SU-DHL-6 (cell line): ENCODE data around the gene SLCO3A1.

ENCODE experiments used
- H2AFZ ChIP-seq: fragments of 200-600 bp; sonication (generic); 2 replicates; pipeline ENCODE4 v1.6.1; 2014; ENCODE audit warnings: low read depth, mild to moderate bottlenecking, moderate library complexity, mixed read lengths, antibody characterized with exemption, low read length; ENCODE audit not compliant: severe bottlenecking
- H3F3A ChIP-seq: fragments of 200-600 bp; shearing (Covaris generic); 2 replicates; pipeline ENCODE4 v1.6.0; 2016; ENCODE audit warnings: antibody characterized with exemption, mild to moderate bottlenecking; ENCODE audit not compliant: insufficient read depth
- H3K27ac ChIP-seq: fragments of 200-600 bp; sonication (generic); 2 replicates; pipeline ENCODE4 v1.5.1; 2016; ENCODE audit warnings: low read depth, mild to moderate bottlenecking, low read length, moderate library complexity, mixed read lengths
- H3K27me3 ChIP-seq: fragments of 200-600 bp; sonication (generic), shearing (Covaris generic); 2 replicates; pipeline ENCODE4 v1.6.0; 2014; ENCODE audit warnings: mild to moderate bottlenecking, low read length
- H3K36me3 ChIP-seq: fragments of 200-600 bp; sonication (generic); 2 replicates; pipeline ENCODE4 v1.6.1; 2014; ENCODE audit warnings: mild to moderate bottlenecking, low read length, mixed read lengths
- H3K4me2 ChIP-seq: fragments of 300-600, 200-600 bp; shearing (Covaris generic), sonication (generic); 2 replicates; pipeline ENCODE4 v1.6.0; 2014; ENCODE audit warnings: low read length, low read depth, mild to moderate bottlenecking; ENCODE audit not compliant: poor library complexity, severe bottlenecking
- H3K4me3 ChIP-seq: fragments of 200-600 bp; sonication (generic); 2 replicates; pipeline ENCODE4 v1.5.1; 2014; ENCODE audit warnings: antibody characterized with exemption, low read length, mild to moderate bottlenecking, mixed read lengths; ENCODE audit not compliant: insufficient read depth, poor library complexity, severe bottlenecking
- H3K79me2 ChIP-seq: fragments of 200-600 bp; sonication (generic); 2 replicates; pipeline ENCODE4 v1.6.1; 2014; ENCODE audit warnings: mild to moderate bottlenecking, low read length, moderate library complexity; ENCODE audit not compliant: insufficient read depth
- H3K9ac ChIP-seq: fragments of 200-600 bp; sonication (generic); 2 replicates; pipeline ENCODE4 v1.7.0; 2014; ENCODE audit warnings: mild to moderate bottlenecking, low read length
- H3K9me2 ChIP-seq: fragments of 200-600 bp; sonication (generic); replicated peaks from 2 replicates; pipeline ENCODE4 v1.6.1; 2014; ENCODE audit warnings: low read length; ENCODE audit not compliant: insufficient read depth
- H3K9me3 ChIP-seq: fragments of 200-600 bp; sonication (generic); 2 replicates; pipeline ENCODE4 v1.6.1; 2014; ENCODE audit warnings: low read length, mixed read lengths; ENCODE audit not compliant: insufficient read depth
- H4K20me1 ChIP-seq: fragments of 200-600 bp; sonication (generic); 2 replicates; pipeline ENCODE4 v1.6.1; 2014; ENCODE audit warnings: low read depth, mild to moderate bottlenecking, antibody characterized with exemption, low read length, moderate library complexity, mixed read lengths
- CTCF ChIP-seq: fragments of 200-600 bp; sonication (generic); IDR thresholded peaks from one replicate; pipeline ENCODE4 v1.5.1; 2017; ENCODE audit warnings: antibody characterized with exemption, mild to moderate bottlenecking, low read length, moderate library complexity; ENCODE audit not compliant: insufficient read depth, poor library complexity, severe bottlenecking
- EZH2phosphoT487 ChIP-seq: fragments of 200-600 bp; sonication (generic), shearing (Covaris generic); conservative IDR thresholded peaks from 2 replicates; pipeline ENCODE4 v1.6.1; 2018; ENCODE audit warnings: mild to moderate bottlenecking, antibody characterized with exemption, low read length, moderate library complexity, mixed read lengths

Gene SLCO3A1

GRCh38 chr15:92157666-92158298, 304.3 kb downstream of the SLCO3A1 start:
- TF ChIP-seq EZH2phosphoT487 = no peak
- no peak for TF ChIP-seq CTCF
- Histone ChIP-seq H3K79me2 (no peaks in the 10 kb centered on the region), H3K27ac (no peak overlapping the region), H3K36me3 (no peaks in the 10 kb centered on the region), H4K20me1 (no peaks in the 10 kb centered on the region), H3K4me2 (no peak overlapping the region), H3K27me3 (no peaks in the 10 kb centered on the region), H3K9me3 (no peaks in the 10 kb centered on the region), H3K4me3 (no peak overlapping the region), H3K9me2 (no peaks in the 10 kb centered on the region), H2AFZ (no peak overlapping the region), H3F3A (no peaks in the 10 kb centered on the region), H3K9ac (no peak overlapping the region)

DNA sequence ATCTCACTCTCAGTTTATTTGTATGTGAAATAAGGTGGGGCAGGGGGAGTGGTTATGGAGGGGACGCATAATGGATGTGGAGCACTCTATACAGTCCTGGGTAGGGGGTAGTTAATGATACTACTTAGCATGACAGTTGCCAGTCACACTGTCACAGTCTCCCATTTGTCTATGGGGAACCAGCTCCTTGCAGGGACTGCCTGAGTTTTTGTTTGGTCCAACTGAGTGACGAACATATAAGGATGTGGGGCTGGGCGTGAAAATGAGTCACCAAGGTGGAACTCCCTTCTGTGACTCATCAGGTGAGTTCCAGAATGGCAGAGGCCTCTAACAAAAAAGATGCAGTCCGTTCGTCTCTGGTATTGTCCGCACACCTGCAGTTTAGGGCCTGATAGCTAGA, 304.9 kb downstream of the SLCO3A1 start:
- H2AFZ ChIP-seq = no peak overlapping the region
- H3K27me3 ChIP-seq = no peaks in the 10 kb centered on the region
- H3K9ac ChIP-seq = no peak overlapping the region
- H3F3A ChIP-seq = no peaks in the 10 kb centered on the region
- H3K9me3 ChIP-seq = no peaks in the 10 kb centered on the region
- no peak overlapping the region for H3K4me3 ChIP-seq
- no peaks in the 10 kb centered on the region for H4K20me1 ChIP-seq
- H3K9me2 ChIP-seq = no peaks in the 10 kb centered on the region
- H3K4me2 ChIP-seq = no peak overlapping the region
- H3K79me2 ChIP-seq = no peaks in the 10 kb centered on the region
- H3K36me3 ChIP-seq = no peaks in the 10 kb centered on the region
- H3K27ac ChIP-seq = no peak overlapping the region
- TF ChIP-seq CTCF (no peak), EZH2phosphoT487 (no peak)

DNA sequence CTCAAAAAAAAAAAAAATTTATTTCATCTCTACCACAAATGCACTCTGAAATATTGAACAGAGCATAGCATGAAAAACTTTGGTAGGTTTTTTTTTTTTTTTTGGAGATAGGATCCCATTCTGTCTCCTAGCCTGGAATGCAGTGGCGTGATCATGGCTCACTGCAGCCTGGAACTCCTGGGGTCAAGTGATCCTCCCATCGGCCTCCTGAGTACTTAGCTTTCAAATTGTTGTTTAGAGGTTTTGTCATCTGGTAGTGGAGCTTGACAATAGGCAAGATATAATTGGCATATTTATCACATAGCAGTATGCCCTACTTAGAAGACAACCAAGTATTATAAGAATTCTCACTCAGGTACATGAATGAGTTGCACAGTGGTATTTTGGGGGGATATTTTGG, 306.0 kb downstream of the SLCO3A1 start:
- Histone ChIP-seq H3K9me3 (no peaks in the 10 kb centered on the region), H3K27me3 (no peaks in the 10 kb centered on the region), H3K4me2 (no peak overlapping the region), H3K9ac (no peak overlapping the region), H3F3A (no peaks in the 10 kb centered on the region), H3K27ac (no peak overlapping the region), H3K79me2 (no peaks in the 10 kb centered on the region), H3K9me2 (no peaks in the 10 kb centered on the region), H2AFZ (no peak overlapping the region), H3K36me3 (no peaks in the 10 kb centered on the region), H3K4me3 (no peak overlapping the region), H4K20me1 (no peaks in the 10 kb centered on the region)
- TF ChIP-seq CTCF (no peak), EZH2phosphoT487 (no peak)
